Natural killer cell treated with Interleukin-12 subunit alpha and Interleukin-12 subunit beta and Interleukin-15 and Interleukin-18, amount 100 ng/mL, for 72 hours (primary cell): ENCODE data around the gene ESRRA. TPM values are rescaled to one million over a fixed set of nuclear protein-coding genes. Genes with fewer than 3 reads are reported as not detected.
A peak's percentile ranks its signal among the peaks of the same experiment; 100 is the strongest.

ENCODE experiments used
- ATAC-seq, 2 donors: fragments of 150-1000 bp; cut with Tn5 transposase in 1 of 2; sonication (Bioruptor Pico), chemical (Tn5 transposase) in 1 of 2; 2 replicates each; pipeline ENCODE4 v1.10.0; 2021
- DNase-seq: peaks from one replicate; pipeline ENCODE4 v3.0.0; 2022; ENCODE audit warnings: low spot score
- H3K27ac Mint-ChIP-seq, 2 donors: 1 replicate in 1 of 2; 2 replicates in 1 of 2; pipeline ENCODE4 v1.8.0; 2022; ENCODE audit warnings: mixed read lengths in 2 of 2, mild to moderate bottlenecking in 1 of 2, moderate library complexity in 1 of 2
- H3K27me3 Mint-ChIP-seq, 2 donors: 1 replicate in 1 of 2; 2 replicates in 1 of 2; pipeline ENCODE4 v1.8.0; 2022; ENCODE audit warnings: mixed read lengths in 2 of 2
- H3K36me3 Mint-ChIP-seq: one replicate; pipeline ENCODE4 v1.8.0; 2022; ENCODE audit warnings: mixed read lengths
- H3K4me1 Mint-ChIP-seq, 2 donors: 1 replicate in 1 of 2; 2 replicates in 1 of 2; pipeline ENCODE4 v1.8.0; 2022; ENCODE audit warnings: low read depth in 2 of 2, mixed read lengths in 2 of 2, mild to moderate bottlenecking in 1 of 2
- H3K4me3 Mint-ChIP-seq: one replicate; pipeline ENCODE4 v1.8.0; 2022; ENCODE audit warnings: mixed read lengths
- H3K9me3 Mint-ChIP-seq: 2 replicates; pipeline ENCODE4 v1.8.0; 2022; ENCODE audit warnings: mixed read lengths
- total RNA-seq, 2 donors: library from RNA; stranded (reverse); gene quantifications; one replicate each; pipeline ENCODE4 v1.2.3, GENCODE V29; 2022

Gene ESRRA
- total RNA-seq, 2 donors from 2014 or later, result 67.2 to 116 TPM

DNA sequence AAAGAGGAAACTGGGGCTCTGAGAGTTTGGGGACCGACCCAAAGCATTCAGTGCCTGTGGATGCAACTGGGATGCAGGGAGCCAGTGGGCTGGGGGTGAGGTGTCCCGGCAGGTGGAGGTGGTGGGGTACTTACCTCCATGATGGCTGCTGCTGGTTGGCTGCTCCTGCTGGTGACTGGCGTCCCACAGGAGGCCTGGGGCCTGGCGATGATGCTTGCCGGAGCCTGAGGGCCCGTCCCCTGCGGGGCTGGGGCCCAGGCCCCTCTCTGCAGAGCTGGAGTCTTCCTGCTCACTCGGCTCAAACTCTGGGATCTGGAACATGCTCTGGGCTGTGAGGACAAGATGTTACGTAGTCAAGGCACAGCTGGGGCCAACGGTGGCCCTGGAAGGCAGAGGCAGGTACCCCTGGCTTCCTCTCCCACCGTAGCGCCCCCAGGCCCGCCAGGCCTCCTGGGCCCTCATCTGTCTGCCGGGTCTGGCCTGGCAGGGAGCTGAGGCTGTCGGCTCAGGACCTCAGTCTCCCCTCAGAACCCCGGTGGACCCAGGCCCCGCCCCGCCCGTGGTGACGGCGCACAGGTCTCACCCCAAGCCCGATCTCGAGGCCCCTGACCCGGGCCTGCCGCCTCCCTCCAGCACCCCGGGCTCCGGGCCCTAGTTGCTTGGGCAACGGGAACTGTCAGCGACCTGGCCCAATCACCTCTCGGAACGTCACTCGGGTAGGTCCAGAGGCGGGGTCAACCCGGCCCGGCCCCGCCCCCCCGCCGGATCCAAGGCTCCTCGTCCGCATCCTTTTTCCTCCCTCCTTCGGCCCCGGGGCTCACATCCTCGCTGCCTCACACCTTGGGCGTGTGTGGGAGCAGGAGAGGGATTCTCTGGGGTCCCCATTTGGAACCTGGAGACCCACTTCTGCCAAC lies 21.0 kb upstream of the ESRRA start, which contains the start of gene BAD:
BAD (minus strand) TSS at position 618 of the 914 bp plus-strand sequence; CDS start at position 321, 297 bp downstream.
- peak; percentile 91 to 92 for ATAC-seq
- H3K36me3 Mint-ChIP-seq, result no peaks in the 10 kb centered on the region
- peaks cover 14 to 22% of the 10 kb centered on the region in 2 donors for H3K4me1 Mint-ChIP-seq
- H3K27ac Mint-ChIP-seq, result peak within 1 kb of the TSS; percentile 82 to 83
- H3K27me3 Mint-ChIP-seq, result no peaks in the 10 kb centered on the region
- peak; percentile 94 for DNase-seq
- H3K9me3 Mint-ChIP-seq, result no peaks in the 10 kb centered on the region
- H3K4me3 Mint-ChIP-seq, result peak within 1 kb of the TSS; percentile 85

DNA sequence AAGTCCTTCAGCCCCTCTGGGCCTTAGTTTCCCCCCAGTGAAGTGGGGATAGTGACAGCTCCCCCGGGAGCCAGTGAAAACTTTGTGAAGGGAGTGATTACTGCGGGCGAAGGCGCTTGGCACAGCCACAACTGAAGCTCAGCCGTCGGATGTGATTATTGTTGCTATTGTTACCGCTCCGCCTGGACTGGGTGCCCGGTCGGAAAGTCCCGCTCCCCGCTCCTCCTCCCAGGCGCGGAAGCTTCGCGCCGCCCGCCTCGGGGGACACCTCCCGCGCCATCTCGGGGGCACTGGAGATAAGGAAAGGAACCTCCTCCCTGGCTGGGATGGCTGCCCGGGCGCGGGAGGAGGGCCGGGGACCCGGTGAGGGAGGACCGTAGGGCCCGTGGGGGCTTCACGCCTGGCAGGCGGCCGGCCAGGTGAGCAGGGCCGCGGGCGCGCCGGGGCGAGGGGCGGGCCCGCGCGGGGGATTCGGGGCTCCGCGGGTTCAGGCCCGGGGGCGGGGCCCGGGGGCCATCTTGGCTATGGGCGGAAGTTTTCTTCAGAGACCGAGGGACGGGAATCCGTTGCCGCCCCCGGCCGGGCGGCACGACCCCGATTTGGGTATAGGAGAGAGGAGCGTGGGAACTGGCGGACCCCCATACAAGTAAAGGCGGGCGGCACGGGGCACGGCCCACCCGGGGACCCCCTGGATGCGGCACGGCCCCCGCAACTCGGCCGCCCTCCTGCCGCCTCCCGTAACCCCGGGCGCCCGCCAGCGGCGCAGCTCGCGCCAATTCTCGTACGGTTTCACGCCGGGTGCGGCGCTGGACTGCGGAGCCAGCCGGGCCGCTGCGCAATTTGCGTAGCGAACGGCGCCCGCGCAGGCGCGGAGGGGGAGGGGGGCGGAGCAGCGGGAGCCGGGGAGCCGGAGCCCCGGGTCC lies 20.1 kb upstream of the ESRRA start, which contains the start of gene GPR137:
GPR137 (plus strand) TSS at position 887 of the 923 bp plus-strand sequence. CDS start 677 bp downstream, outside the sequence.
- no peaks in the 10 kb centered on the region for H3K27me3 Mint-ChIP-seq
- peak; percentile 93 for DNase-seq
- peak within 1 kb of the TSS; percentile 85 for H3K4me3 Mint-ChIP-seq
- H3K27ac Mint-ChIP-seq, result peak within 1 kb of the TSS; percentile 82 to 83
- peak; percentile 78 to 85 for ATAC-seq
- H3K4me1 Mint-ChIP-seq, result peaks cover 14 to 22% of the 10 kb centered on the region in 2 donors
- H3K36me3 Mint-ChIP-seq, result no peaks in the 10 kb centered on the region
- no peaks in the 10 kb centered on the region for H3K9me3 Mint-ChIP-seq

DNA sequence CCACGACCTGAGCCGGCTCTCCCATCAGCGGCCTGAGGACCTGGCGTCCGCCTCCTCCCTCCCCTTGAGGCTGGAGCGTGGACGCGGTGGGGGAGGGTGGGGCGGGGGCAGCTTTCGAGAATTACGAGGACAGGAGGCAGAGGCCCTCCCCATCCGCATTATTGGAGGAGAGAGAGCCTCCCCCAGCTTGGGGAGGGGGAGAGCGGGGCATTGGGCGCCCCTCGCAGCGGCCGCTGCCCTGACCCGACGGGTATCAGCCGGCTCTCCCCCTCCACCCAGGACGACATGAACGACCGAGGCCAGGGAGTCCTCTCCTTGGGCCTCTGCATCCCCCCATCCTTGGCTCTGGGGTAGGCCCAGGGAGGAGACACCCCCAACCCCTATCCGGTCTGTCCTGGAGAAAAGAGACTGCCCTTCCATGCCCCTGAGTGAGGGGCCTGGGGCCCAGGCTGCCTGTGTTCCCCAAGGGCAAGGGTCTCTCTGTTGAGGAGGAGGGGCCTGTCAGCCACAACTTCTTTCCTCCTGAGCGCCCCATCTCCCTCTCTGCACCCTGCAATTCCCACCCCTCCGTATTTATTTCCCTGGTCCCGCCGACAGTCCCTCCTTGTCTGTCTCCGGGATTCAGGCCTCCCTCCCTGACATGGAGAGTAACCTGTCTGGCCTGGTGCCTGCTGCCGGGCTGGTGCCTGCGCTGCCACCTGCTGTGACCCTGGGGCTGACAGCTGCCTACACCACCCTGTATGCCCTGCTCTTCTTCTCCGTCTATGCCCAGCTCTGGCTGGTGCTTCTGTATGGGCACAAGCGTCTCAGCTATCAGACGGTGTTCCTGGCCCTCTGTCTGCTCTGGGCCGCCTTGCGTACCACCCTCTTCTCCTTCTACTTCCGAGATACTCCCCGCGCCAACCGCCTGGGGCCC lies 19.2 kb upstream of the ESRRA start:
- H3K9me3 Mint-ChIP-seq, result no peaks in the 10 kb centered on the region
- peaks cover 19 to 24% of the 10 kb centered on the region in 2 donors for H3K4me1 Mint-ChIP-seq
- H3K27me3 Mint-ChIP-seq, result peaks cover 6 to 8% of the 10 kb centered on the region in 2 donors
- no peaks in the 10 kb centered on the region for H3K36me3 Mint-ChIP-seq
- ATAC-seq (no peak), DNase-seq (no peak)
- H3K27ac Mint-ChIP-seq, result peak overlapping the region; percentile 82
- H3K4me3 Mint-ChIP-seq, result peak overlapping the region; percentile 84

DNA sequence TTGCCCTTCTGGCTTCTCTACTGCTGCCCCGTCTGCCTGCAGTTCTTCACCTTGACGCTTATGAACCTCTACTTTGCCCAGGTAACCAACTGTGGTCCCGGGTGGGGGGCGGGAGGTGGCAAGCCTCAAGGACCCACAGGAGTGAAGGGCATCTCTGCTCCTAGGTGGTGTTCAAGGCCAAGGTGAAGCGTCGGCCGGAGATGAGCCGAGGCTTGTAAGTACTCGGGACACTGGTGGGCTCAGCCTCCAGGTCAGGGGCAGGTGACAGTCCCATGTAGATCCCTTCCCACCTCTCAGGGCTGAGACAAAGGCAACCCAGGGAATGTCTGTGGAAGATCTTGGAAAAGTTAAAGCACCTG lies 18.5 kb upstream of the ESRRA start:
- Mint-ChIP-seq H3K9me3 (no peaks in the 10 kb centered on the region), H3K27ac (peak overlapping the region; percentile 73 to 82), H3K4me1 (peaks cover 19% of the 10 kb centered on the region in 2 donors), H3K36me3 (no peaks in the 10 kb centered on the region), H3K27me3 (peaks cover 6 to 8% of the 10 kb centered on the region in 2 donors), H3K4me3 (peak overlapping the region; percentile 84)
- no peak for DNase-seq
- no peak for ATAC-seq

DNA sequence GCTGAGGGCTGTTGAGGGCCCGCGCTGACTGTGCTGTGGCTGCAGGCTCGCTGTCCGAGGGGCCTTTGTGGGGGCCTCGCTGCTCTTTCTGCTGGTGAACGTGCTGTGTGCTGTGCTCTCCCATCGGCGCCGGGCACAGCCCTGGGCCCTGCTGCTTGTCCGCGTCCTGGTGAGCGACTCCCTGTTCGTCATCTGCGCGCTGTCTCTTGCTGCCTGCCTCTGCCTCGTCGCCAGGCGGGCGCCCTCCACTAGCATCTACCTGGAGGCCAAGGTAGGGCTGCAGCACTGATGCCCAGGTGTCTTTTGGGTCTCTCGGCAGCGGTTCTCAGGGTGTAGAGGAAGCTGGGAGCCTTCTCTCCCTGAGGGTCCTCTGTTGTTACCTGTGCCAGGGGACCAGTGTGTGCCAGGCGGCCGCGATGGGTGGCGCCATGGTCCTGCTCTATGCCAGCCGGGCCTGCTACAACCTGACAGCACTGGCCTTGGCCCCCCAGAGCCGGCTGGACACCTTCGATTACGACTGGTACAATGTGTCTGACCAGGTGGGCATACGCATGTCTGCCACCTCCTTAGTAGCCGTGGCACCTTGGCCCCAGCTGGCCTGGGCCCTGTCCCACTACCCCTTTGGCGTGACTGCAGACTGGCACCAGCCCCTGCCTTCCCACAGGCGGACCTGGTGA lies 17.5 kb upstream of the ESRRA start:
- Mint-ChIP-seq H3K9me3 (no peaks in the 10 kb centered on the region), H3K27me3 (peaks cover 10 to 11% of the 10 kb centered on the region in 2 donors), H3K27ac (no peak overlapping the region), H3K36me3 (no peaks in the 10 kb centered on the region), H3K4me1 (peaks cover 18 to 19% of the 10 kb centered on the region in 2 donors), H3K4me3 (no peak overlapping the region)
- no peak for DNase-seq
- no peak for ATAC-seq

DNA sequence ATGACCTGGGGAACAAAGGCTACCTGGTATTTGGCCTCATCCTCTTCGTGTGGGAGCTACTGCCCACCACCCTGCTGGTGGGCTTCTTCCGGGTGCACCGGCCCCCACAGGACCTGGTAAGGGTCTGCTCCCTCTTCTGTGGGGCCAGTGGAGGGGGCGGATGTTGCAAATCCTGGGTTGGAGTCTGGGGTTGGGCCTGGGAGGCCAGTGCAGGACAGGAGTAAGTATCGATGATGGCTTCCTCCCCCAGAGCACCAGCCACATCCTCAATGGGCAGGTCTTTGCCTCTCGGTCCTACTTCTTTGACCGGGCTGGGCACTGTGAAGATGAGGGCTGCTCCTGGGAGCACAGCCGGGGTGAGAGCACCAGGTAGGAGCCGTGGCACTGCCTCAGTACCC lies 17.0 kb upstream of the ESRRA start:
- no peak overlapping the region for H3K4me3 Mint-ChIP-seq
- no peaks in the 10 kb centered on the region for H3K9me3 Mint-ChIP-seq
- no peak overlapping the region for H3K27ac Mint-ChIP-seq
- peaks cover 16 to 19% of the 10 kb centered on the region in 2 donors for H3K4me1 Mint-ChIP-seq
- H3K27me3 Mint-ChIP-seq, result peaks cover 14 to 17% of the 10 kb centered on the region in 2 donors
- no peak for DNase-seq
- no peaks in the 10 kb centered on the region for H3K36me3 Mint-ChIP-seq
- no peak for ATAC-seq

DNA sequence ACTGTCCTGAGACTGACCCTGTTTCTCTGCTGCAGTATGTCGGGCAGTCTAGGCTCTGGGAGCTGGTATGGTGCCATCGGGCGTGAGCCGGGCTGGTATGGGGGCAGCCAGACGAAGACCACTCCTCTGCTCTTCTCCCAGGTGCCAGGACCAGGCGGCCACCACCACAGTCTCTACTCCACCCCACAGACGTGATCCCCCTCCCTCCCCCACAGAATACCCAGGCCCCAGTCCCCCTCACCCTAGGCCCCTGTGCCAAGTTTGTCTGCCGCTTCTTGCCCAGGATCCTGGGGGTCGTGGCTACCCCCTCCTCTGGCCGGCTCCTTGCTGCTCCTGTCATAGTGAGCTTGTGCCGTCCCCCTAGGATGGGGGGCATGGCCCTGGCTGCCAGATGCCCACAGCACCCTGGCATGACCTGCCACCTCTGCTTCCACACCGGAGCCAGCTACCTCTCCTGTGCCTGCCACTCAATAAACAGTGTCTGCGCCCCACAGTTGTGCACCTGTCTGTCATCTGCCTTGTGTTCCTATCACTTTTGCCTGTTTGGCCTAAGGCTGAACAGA lies 16.2 kb upstream of the ESRRA start:
- ATAC-seq (no peak), DNase-seq (no peak)
- no peak overlapping the region for H3K27ac Mint-ChIP-seq
- peaks cover 15 to 19% of the 10 kb centered on the region in 2 donors for H3K27me3 Mint-ChIP-seq
- peaks cover 16% of the 10 kb centered on the region in 2 donors for H3K4me1 Mint-ChIP-seq
- no peaks in the 10 kb centered on the region for H3K9me3 Mint-ChIP-seq
- no peaks in the 10 kb centered on the region for H3K36me3 Mint-ChIP-seq
- no peak overlapping the region for H3K4me3 Mint-ChIP-seq

DNA sequence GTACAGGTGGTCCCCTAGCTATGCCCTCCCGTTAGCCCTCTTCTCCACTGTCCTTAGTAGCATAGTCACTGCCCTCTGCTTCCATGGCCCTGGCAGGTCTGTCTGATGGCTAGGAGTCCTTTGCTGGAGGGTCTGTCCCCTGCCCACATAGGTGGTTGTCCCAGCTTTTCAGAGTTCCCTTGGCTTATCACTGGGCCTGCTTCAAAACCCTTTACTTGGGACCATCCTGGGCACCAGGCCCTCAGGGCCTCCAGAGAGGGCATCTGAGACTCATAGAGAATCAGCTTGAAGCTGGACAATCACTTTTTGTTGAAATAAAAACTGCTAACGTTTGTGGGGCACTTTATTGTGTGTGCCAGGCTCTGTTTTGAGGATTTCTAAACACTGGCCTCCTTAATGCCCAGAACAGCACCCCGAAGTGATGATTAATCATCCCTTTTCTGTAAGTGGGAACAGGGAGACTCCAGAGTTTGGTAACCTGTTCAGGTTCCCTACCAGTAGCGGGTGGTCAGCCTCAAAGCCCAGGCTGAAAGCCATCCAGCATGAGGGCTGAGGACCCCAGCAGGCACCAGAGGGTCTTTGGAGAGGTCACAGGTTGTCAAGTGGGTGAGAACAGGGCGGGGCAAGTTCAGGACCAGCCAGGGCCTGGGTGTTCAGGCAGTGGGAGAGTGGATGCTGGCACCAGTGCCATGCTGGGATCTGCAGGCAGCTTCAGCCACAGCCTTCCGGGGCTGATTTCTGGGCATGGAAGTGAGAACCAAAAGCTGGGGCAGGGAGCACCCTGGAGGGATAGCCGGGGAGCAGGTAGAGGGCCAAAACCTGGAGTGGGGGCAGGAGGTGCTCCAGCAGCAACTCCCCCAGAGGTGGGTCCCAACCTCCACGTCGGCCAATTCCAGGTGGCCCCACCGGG lies 14.7 kb upstream of the ESRRA start:
- Mint-ChIP-seq H3K4me1 (peaks cover 14 to 16% of the 10 kb centered on the region in 2 donors), H3K27ac (no peak overlapping the region), H3K9me3 (no peaks in the 10 kb centered on the region), H3K4me3 (peak overlapping the region; percentile 74), H3K36me3 (no peaks in the 10 kb centered on the region), H3K27me3 (peaks cover 25 to 29% of the 10 kb centered on the region in 2 donors)
- DNase-seq (no peak), ATAC-seq (no peak)

DNA sequence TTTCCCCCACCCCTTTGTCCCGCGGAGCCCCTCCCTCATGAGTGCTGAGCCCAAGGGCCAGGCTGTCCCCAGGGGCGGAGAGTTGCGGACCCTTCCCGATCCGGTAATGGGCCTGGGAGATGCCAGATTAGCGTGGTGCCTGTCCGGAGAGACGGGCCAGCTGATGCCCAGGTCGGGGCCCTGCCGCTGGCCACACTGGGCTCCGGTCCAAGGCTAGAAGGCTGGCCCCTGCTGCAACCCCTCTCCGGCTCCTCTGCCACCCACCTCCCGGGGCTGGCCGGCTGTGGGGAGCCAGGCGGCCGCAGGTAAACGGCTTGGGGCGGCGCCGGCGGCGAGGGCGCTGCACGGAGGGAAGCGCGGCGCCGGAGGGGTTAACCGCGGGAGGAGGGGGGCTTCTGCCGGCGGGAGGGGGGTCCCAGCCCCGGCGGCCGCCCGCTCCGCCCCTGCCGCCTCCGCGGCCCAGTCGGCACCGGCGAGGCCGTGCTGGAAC lies 14.0 kb upstream of the ESRRA start, which contains the start of gene KCNK4:
KCNK4 (plus strand) TSS at position 41 of the 490 bp plus-strand sequence. CDS start 1,717 bp downstream, outside the sequence.
- Mint-ChIP-seq H3K9me3 (no peaks in the 10 kb centered on the region), H3K27ac (no peak within 1 kb of the TSS), H3K4me1 (peaks cover 12 to 15% of the 10 kb centered on the region in 2 donors), H3K36me3 (no peaks in the 10 kb centered on the region), H3K4me3 (peak within 1 kb of the TSS; percentile 74), H3K27me3 (peaks cover 29% of the 10 kb centered on the region in 2 donors)
- no peak for DNase-seq
- no peak for ATAC-seq

DNA sequence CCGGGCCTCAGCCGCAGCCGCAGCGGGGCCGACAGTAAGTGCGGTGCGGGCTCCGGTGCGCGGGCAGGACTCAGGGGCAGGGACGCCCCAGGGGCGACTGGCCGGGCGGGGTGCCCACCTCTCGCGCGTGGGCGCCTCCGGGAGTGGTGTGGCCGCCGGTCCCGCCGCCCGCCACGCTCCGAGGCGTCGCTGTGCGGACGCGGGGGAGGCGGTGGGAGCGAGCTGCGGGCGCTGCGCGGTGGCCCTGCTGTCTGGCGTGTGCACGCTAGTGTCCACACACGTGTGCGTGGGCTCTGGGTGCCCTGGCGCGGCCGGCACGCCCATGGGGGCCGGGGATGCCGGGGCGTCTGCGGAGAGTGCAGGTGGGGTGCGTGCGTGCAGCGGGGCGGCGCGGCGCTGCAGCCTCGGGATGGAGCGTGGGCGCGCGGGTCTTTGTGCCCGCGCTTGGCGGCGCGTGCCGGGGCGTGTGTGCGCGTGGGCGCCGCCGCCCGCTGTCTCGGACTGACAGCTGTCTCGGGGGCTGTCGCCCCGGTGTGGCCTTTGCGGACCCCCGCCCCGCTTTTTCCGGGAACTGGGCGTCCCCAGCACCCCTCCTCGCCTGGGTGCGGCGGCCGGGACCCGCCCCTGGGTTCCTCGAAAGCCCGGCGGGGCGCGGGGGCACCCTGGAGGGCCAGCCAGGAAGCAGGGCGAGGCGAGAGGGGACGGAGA lies 13.4 kb upstream of the ESRRA start:
- DNase-seq (no peak), ATAC-seq (peak; percentile 15 to 33)
- Mint-ChIP-seq H3K36me3 (no peaks in the 10 kb centered on the region), H3K4me1 (peaks cover 6 to 9% of the 10 kb centered on the region in 2 donors), H3K9me3 (no peaks in the 10 kb centered on the region), H3K4me3 (no peak overlapping the region), H3K27me3 (peaks cover 29 to 32% of the 10 kb centered on the region in 2 donors), H3K27ac (no peak overlapping the region)
